GM19452 (cell line): ENCODE results near the gene KCNG2.
"Not testable (repeated sequence)": the region's sequence is repeated elsewhere in the genome, so short reads cannot be mapped to it uniquely, and the experiment has no call there.

Source experiments
- ATAC-seq: cut with Tn5 transposase; IDR thresholded peaks from one replicate; pipeline ENCODE4 v1.9.1; 2021; ENCODE audit not compliant: unreplicated experiment

The KCNG2 gene

GRCh38 chr18:79849328-79850207 is 51.8 kb downstream of the KCNG2 start:
- ATAC-seq = no peak

DNA sequence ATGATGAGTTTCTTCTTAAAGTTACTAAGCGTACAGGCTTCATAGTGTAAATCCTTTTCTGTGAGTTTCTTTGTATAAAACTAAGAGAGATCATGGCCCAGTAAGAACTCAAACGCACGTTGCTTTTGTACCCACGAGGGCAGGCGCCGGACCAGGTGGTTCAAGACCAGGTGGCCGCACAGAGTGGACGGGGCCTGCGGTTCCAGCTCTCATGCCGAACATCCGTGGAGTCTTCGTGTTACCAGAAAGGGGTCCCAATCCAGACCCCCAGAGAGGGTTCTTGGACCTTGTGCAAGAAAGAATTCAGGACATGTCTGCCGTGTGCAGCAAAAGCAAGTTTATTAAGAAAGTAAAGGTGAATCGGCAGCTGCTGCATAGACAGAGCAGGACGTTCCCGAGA is 53.0 kb downstream of the KCNG2 start:
- no peak for ATAC-seq

DNA sequence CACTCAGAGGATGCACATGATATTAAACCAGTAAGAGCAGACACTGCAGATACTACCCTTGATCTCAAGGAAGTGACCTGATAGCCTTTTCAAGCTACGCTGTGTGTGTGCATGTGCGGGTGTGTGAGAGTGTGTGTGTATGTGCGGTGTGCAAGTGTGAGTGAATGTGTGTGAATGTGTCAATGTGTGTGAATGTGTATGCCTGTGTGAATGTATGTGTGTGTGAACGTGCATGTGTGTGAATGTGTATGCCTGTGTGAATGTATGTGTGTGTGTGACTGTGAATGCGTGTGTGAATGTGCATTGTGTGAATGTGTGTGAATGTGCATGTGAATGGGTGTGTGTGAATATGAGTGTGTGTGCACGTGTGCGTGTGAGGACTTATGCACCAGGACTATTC is 53.8 kb downstream of the KCNG2 start:
- ATAC-seq = no peak

- no peak for ATAC-seq
These were observed 54.2 kb downstream of the KCNG2 start for GRCh38 chr18:79851950-79852349.

- no peak for ATAC-seq
These were observed 55.0 kb downstream of the KCNG2 start for GRCh38 chr18:79852561-79853302.

DNA sequence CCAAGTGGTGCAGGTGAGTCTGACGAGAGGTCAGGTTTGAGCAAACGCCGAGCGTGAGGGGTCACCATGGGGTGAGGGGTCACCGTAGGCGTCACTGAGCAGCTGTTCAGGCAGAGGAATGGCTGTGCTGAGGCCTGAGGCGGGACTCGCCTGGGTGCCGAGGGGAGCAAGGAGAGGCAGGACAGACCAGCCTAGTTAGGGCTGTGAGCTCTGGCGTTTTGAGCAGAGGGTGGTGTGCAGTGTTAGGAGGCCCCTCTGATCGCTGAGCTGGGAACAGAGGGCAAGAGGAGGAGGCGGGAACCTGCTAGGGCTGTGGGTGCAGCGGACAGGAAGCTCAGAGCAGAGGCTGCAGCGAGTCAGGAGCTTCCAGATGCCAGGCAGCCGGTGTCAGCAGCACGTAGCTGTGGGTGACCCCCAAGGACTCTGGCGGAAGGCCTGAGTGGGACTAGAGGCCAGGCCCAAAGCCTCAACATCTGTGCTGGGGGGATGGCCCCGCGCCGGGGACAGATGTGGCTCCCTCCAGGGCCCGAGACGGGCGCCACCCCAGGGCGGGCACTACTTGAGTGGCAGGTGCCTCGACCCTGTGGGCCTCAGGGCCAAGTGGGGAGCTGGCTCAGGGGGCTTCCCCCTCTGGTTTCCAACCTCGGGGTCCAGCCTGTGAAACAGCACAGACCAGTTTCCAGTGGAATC is 55.7 kb downstream of the KCNG2 start:
- no peak for ATAC-seq

DNA sequence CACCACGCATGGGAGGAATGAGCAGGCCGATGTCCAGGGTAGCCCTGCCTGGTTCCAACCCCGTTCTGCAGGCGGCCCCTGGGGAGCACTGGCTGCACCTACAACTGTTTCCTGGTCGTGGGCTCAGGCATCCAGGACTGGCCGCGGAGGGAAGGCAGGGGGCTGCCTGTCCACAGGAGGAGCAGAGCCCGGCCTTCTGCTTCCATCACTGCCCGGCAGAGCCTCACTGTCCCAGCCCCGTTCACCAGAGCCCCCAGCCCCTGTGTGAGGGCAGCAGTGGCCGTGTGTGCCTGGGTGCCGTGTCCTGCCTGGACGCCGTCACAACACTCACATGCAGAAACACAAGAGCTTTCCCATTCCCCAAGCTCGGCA is 56.2 kb downstream of the KCNG2 start:
- no peak for ATAC-seq

GRCh38 chr18:79855147-79855933 is 57.6 kb downstream of the KCNG2 start:
- ATAC-seq = no peak

GRCh38 chr18:79856119-79857007 is 58.6 kb downstream of the KCNG2 start:
- ATAC-seq = peak; percentile 56

- no peak for ATAC-seq
These were observed 59.4 kb downstream of the KCNG2 start for GRCh38 chr18:79857082-79857671.

GRCh38 chr18:79859314-79859713 is 61.6 kb downstream of the KCNG2 start:
- ATAC-seq = no peak

DNA sequence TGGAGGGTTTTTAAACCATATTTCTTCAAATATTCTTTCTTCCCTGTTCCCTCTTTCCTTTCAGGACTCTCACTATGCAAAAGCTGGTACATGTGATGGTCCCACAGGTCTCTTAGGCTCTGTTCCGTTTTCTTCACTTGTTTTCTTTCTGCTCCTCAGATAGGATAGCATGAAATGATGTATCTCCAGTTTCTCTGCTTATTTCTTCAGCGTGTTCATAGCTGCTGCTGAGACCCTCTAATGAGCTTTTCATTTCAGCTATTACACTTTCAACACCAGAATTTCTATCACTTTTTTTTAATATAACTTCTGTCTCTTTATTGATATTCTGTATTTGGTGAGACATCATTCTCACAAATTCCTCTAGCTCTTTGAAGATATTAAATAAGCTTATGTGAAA is 63.9 kb downstream of the KCNG2 start:
- no peak for ATAC-seq

- no peak for ATAC-seq
These were observed 64.8 kb downstream of the KCNG2 start for GRCh38 chr18:79862562-79862961.

DNA sequence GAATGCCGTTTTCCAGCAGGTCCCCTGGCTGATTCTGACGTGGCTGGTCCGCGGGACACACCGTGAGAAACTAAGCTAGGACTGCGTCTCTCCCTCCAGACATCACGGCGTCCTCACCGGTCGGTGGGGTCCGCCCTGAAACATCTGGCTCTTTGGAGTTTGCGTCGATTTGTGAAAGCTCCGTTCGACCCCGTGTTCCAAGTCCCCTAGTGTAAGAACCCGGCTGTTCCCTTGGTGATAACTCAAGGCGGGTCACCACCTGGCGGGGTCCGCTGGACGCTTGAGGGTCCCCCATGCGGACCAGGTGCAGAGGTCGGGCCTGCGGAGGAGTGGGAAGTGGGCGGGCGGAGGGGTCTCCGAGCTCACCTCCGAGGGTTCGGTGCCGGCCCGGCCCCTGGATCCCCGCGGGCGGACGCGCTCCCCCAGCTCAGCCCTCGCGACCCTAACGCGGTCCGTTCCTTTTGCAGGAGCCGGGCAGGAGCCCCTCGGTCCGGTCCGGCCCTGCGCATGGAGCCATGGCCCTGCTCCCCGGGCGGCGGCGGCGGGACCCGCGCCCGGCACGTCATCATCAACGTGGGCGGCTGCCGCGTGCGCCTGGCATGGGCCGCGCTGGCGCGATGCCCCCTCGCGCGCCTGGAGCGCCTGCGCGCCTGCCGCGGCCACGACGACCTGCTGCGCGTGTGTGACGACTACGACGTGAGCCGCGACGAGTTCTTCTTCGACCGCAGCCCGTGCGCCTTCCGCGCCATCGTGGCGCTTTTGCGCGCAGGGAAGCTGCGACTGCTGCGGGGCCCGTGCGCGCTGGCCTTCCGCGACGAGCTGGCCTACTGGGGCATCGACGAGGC is 65.6 kb downstream of the KCNG2 start:
- no peak for ATAC-seq

- no peak for ATAC-seq
These were observed 66.4 kb downstream of the KCNG2 start for GRCh38 chr18:79864006-79864725.

- not testable (repeated sequence) for ATAC-seq
These were observed 67.2 kb downstream of the KCNG2 start for GRCh38 chr18:79864955-79865354.

- not testable (repeated sequence) for ATAC-seq
These were observed 68.2 kb downstream of the KCNG2 start for GRCh38 chr18:79865951-79866350.
